Keratinocyte (primary cell): ENCODE measurements around the gene CABP4. TPM values are rescaled to one million over a fixed set of nuclear protein-coding genes. Genes with fewer than 3 reads are reported as not detected.
A peak's percentile ranks its signal among the peaks of the same experiment; 100 is the strongest.

Experiments
- DNase-seq: peaks from one replicate; pipeline ENCODE4 v3.0.0-alpha.2; 2011; ENCODE audit warnings: low read depth, missing footprints, low spot score
- FAIRE-seq: peaks from 2 replicates; lab custom pipeline; 2011; peaks lifted over from hg19 to GRCh38; lab: Jason Lieb, UNC
- H2AFZ ChIP-seq: 2 replicates; pipeline ENCODE4 v1.6.0; 2012; ENCODE audit warnings: low read length, control low read depth, inconsistent platforms; ENCODE audit not compliant: control insufficient read depth
- H3K27ac ChIP-seq: 2 replicates; pipeline ENCODE4 v1.5.1; 2011; ENCODE audit warnings: low read length; ENCODE audit not compliant: control insufficient read depth, insufficient read depth
- H3K27me3 ChIP-seq: 3 replicates; pipeline ENCODE4 v1.6.0; 2011; ENCODE audit warnings: low read length; ENCODE audit not compliant: control insufficient read depth, insufficient read depth; ENCODE audit errors: extremely low read depth
- H3K36me3 ChIP-seq, 2 experiments: 2 replicates in 1 of 2; 3 replicates in 1 of 2; pipeline ENCODE4 v1.5.1; 2011; ENCODE audit warnings: low read length in 2 of 2, mild to moderate bottlenecking in 1 of 2; ENCODE audit not compliant: control insufficient read depth in 2 of 2, insufficient read depth in 2 of 2; ENCODE audit errors: extremely low read depth in 1 of 2
- H3K4me1 ChIP-seq: 3 replicates; pipeline ENCODE4 v1.5.1; 2011; ENCODE audit warnings: low read length; ENCODE audit not compliant: control insufficient read depth, insufficient read depth; ENCODE audit errors: extremely low read depth
- H3K4me2 ChIP-seq: 3 replicates; pipeline ENCODE4 v1.6.0; 2011; ENCODE audit warnings: low read depth, low read length; ENCODE audit not compliant: control insufficient read depth, insufficient read depth; ENCODE audit errors: extremely low read depth
- H3K4me3 ChIP-seq, 3 experiments: fragments of 200-600 bp in 1 of 3; sonication (generic) in 1 of 3; 2 replicates in 2 of 3; 3 replicates in 1 of 3; pipeline ENCODE4 v1.5.1; 2011 to 2016; ENCODE audit warnings: low read length in 3 of 3, mild to moderate bottlenecking in 3 of 3, control low read depth in 2 of 3, inconsistent platforms in 1 of 3, low read depth in 1 of 3, mixed read lengths in 1 of 3, mixed run types in 1 of 3, moderate library complexity in 1 of 3; ENCODE audit not compliant: control insufficient read depth in 2 of 3, insufficient read depth in 2 of 3; ENCODE audit errors: extremely low read depth in 1 of 3
- H3K79me2 ChIP-seq: 2 replicates; pipeline ENCODE4 v1.6.0; 2012; ENCODE audit warnings: low read length; ENCODE audit not compliant: control insufficient read depth, insufficient read depth
- H3K9ac ChIP-seq: 3 replicates; pipeline ENCODE4 v1.6.0; 2011; ENCODE audit warnings: low read length; ENCODE audit not compliant: control insufficient read depth, insufficient read depth; ENCODE audit errors: extremely low read depth
- H3K9me1 ChIP-seq: 3 replicates; pipeline ENCODE4 v1.6.0; 2011; ENCODE audit warnings: low read length; ENCODE audit not compliant: control insufficient read depth, insufficient read depth; ENCODE audit errors: extremely low read depth
- H3K9me3 ChIP-seq: 2 replicates; pipeline ENCODE4 v1.5.1; 2012; ENCODE audit warnings: low read depth, low read length; ENCODE audit not compliant: control insufficient read depth
- H4K20me1 ChIP-seq: 3 replicates; pipeline ENCODE4 v1.6.0; 2011; ENCODE audit warnings: low read length; ENCODE audit not compliant: control insufficient read depth, insufficient read depth; ENCODE audit errors: extremely low read depth
- EZH2 ChIP-seq: IDR thresholded peaks from one replicate; pipeline ENCODE4 v1.6.1; 2012; ENCODE audit warnings: inconsistent platforms, mild to moderate bottlenecking, low read length, moderate library complexity
- dilution Hi-C: fragments of 300-500 bp; cut with MboI; formaldehyde crosslinking; loops from one replicate; pipeline ENCODE4 v1.7.0; 2020; ENCODE audit warnings: low sequenced_read_pairs; ENCODE audit not compliant: extremely low pct_ligation_motif_present
- polyA plus RNA-seq, 5 experiments: library from polyadenylated mRNA; depleted of rRNA in 3 of 5; stranded (reverse) in 3 of 5; stranded (forward) in 1 of 5; unstranded in 1 of 5; fragments of >200 nt; gene quantifications; 1 replicate in 1 of 5; 2 replicates in 3 of 5; 3 replicates in 1 of 5; pipeline versions ENCODE4 v1.2.1 to v1.2.3, GENCODE V29; 2011 to 2012; ENCODE audit warnings: missing spikeins in 2 of 5, low read depth in 1 of 5, low replicate concordance in 1 of 5
- TF ChIP-seq, protein P1 (sequence below), 3 experiments: IDR thresholded peaks in 1 of 3; conservative IDR thresholded peaks in 1 of 3; optimal IDR thresholded peaks in 1 of 3; 2 replicates in 2 of 3; 3 replicates in 1 of 3; pipeline versions ENCODE3 to v1.5.1; 2011; ENCODE audit warnings: low read length in 3 of 3, mild to moderate bottlenecking in 3 of 3, moderate library complexity in 2 of 3, control low read depth in 1 of 3, inconsistent platforms in 1 of 3; ENCODE audit not compliant: insufficient read depth in 2 of 3; ENCODE audit errors: extremely low read depth in 1 of 3

Gene CABP4
- polyA plus RNA-seq, 1 donor (not counting 4 experiments of a cell fraction or from before 2014, with no cell fraction given) = not detected

DNA sequence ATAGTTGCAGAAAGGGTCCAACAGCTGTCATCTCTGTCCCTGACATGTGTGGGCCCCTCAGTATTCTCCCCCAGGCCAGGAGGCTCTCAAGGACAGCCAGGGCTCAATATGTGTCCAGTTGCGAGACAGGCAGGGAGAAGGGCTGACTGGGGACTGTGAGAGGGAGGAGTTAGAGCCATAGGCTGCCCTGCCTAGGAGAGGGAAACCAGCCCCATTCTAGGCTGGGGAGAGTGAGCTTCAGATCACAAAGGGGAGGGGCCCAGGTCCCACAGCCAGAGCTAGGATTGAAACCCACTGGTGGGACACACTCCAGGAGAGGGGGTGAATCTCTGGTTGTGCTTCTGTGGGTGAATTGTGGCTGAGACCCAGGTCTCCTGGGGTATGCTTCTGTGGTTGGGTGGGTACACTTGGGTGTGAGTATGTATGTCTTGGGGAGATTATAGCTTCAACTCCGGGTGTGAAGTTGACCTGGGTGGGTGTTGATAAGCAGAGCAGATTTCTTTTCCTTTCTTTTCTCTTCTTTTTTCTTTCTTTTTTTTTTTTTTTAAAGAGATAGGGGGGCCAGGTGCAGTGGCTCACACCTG is 41.8 kb upstream of the CABP4 start:
- Histone ChIP-seq H3K9me1 (no peaks in the 10 kb centered on the region), H4K20me1 (no peaks in the 10 kb centered on the region), H3K4me1 (no peaks in the 10 kb centered on the region), H3K27ac (no peak overlapping the region), H3K9me3 (no peaks in the 10 kb centered on the region), H3K9ac (no peak overlapping the region), H3K79me2 (no peaks in the 10 kb centered on the region), H3K4me3 (no peak overlapping the region), H2AFZ (no peak overlapping the region), H3K27me3 (peaks cover 14% of the 10 kb centered on the region), H3K36me3 (no peaks in the 10 kb centered on the region), H3K4me2 (no peak overlapping the region)
- no peak for TF ChIP-seq EZH2
- TF ChIP-seq, protein P1, sequence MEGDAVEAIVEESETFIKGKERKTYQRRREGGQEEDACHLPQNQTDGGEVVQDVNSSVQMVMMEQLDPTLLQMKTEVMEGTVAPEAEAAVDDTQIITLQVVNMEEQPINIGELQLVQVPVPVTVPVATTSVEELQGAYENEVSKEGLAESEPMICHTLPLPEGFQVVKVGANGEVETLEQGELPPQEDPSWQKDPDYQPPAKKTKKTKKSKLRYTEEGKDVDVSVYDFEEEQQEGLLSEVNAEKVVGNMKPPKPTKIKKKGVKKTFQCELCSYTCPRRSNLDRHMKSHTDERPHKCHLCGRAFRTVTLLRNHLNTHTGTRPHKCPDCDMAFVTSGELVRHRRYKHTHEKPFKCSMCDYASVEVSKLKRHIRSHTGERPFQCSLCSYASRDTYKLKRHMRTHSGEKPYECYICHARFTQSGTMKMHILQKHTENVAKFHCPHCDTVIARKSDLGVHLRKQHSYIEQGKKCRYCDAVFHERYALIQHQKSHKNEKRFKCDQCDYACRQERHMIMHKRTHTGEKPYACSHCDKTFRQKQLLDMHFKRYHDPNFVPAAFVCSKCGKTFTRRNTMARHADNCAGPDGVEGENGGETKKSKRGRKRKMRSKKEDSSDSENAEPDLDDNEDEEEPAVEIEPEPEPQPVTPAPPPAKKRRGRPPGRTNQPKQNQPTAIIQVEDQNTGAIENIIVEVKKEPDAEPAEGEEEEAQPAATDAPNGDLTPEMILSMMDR (optimal IDR thresholded peaks at IDR 0.05 in 1 of 3, IDR thresholded peaks at IDR 0.05 in 1 of 3, conservative IDR thresholded peaks at IDR 0.05 in 1 of 3; ENCODE audit: extremely low read depth in 1 of 3, insufficient read depth in 2 of 3, low read length in 3 of 3) = no peak
- FAIRE-seq (no peak), DNase-seq (no peak)
- dilution Hi-C loops = no loop called here

DNA sequence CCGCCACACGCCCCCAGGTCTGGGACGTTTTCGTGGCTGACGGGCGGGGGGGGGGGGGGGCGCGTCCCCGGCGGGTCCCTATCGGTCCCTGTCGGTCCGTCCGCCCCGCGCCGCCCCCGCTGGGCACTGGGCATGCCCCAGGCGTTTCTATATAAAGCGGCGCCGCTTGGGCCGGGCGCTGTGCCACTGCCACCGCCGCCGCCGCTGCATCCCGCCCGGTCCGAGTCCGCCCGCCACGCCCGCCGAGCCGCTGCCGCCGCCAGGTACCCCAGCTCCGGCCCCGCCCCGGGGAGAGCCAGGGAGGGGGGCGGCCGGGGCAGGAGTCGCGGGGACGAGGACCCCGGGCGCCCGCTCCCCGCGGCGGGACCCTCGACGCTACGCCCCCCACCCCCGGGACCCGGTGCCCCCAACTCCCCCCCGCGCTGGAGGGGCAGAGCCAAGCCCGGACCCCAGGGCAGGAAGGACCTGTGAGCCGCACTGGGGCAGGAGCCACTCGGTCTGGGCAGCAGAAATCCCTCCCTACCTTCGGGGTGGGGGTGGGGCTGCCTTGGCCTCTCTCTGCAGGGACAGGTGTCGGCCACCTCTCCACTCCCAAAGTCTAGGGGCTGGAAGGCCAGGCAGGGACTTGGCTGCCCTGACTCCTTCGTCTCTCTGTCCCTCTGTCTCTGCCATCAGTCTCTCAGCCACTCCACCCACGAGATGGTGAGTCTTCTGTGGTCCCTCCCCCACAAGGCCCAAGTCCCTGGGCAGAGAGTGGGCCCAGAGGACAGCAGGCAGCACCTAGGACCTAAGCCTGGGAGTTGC is 39.5 kb upstream of the CABP4 start, which contains the start of gene CARNS1:
TSS of gene CARNS1 (plus strand) at position 178 of the 804 bp plus-strand sequence. CDS start at position 700, 522 bp downstream.
- Histone ChIP-seq H3K79me2 (no peaks in the 10 kb centered on the region), H3K9me3 (no peaks in the 10 kb centered on the region), H3K4me3 (no peak within 1 kb of the TSS), H3K9me1 (no peaks in the 10 kb centered on the region), H3K9ac (no peak within 1 kb of the TSS), H3K27me3 (peaks cover 18% of the 10 kb centered on the region), H3K27ac (no peak within 1 kb of the TSS), H4K20me1 (no peaks in the 10 kb centered on the region), H3K36me3 (no peaks in the 10 kb centered on the region), H2AFZ (no peak within 1 kb of the TSS), H3K4me2 (no peak within 1 kb of the TSS), H3K4me1 (peaks cover 9% of the 10 kb centered on the region)
- FAIRE-seq (no peak), DNase-seq (no peak)
- TF ChIP-seq, protein P1 (optimal IDR thresholded peaks at IDR 0.05 in 1 of 3, IDR thresholded peaks at IDR 0.05 in 1 of 3, conservative IDR thresholded peaks at IDR 0.05 in 1 of 3; ENCODE audit: extremely low read depth in 1 of 3, insufficient read depth in 2 of 3, low read length in 3 of 3) = no peak
- peak; percentile 30 for TF ChIP-seq EZH2
- dilution Hi-C loops = no loop called here
